ENCODE results near the gene OSBPL9. TPM values are rescaled to one million over a fixed set of nuclear protein-coding genes. Genes with fewer than 3 reads are reported as not detected.
"Not testable (repeated sequence)": the region's sequence is repeated elsewhere in the genome, so short reads cannot be mapped to it uniquely, and the experiment has no call there.

The OSBPL9 gene
- total and polyA plus RNA-seq, 7 donors, result 31.8 to 81.5 (median 49.7) TPM

- H3K27ac ChIP-seq, result peak overlapping the region; percentile 64 to 77 (median 74)
- peaks cover 0 to 63% (median 52%) of the 10 kb centered on the region in 4 donors for H3K4me1 ChIP-seq
- no peaks in the 10 kb centered on the region for H3K27me3 ChIP-seq
- intact Hi-C loops (cut with DNase I), result no loop called here
- DNase-seq, result peak; percentile 67
- TF ChIP-seq, protein P1, sequence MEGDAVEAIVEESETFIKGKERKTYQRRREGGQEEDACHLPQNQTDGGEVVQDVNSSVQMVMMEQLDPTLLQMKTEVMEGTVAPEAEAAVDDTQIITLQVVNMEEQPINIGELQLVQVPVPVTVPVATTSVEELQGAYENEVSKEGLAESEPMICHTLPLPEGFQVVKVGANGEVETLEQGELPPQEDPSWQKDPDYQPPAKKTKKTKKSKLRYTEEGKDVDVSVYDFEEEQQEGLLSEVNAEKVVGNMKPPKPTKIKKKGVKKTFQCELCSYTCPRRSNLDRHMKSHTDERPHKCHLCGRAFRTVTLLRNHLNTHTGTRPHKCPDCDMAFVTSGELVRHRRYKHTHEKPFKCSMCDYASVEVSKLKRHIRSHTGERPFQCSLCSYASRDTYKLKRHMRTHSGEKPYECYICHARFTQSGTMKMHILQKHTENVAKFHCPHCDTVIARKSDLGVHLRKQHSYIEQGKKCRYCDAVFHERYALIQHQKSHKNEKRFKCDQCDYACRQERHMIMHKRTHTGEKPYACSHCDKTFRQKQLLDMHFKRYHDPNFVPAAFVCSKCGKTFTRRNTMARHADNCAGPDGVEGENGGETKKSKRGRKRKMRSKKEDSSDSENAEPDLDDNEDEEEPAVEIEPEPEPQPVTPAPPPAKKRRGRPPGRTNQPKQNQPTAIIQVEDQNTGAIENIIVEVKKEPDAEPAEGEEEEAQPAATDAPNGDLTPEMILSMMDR (IDR thresholded peaks at IDR 0.05), result no peak
- no peak for TF ChIP-seq EP300 (IDR thresholded peaks at IDR 0.05)
- no peak for TF ChIP-seq POLR2AphosphoS5 (IDR thresholded peaks at IDR 0.05)
- no peak for TF ChIP-seq POLR2A (IDR thresholded peaks at IDR 0.05)
- H3K4me3 ChIP-seq, result no peak overlapping the region
- H3K36me3 ChIP-seq, result no peaks in the 10 kb centered on the region
- H3K9me3 ChIP-seq, result no peaks in the 10 kb centered on the region
- WGBS, 2 donors, result 97% methylated on average over 1 of the region's 1 CpG
Observed at GRCh38 chr1:51643362-51643761, 26.5 kb downstream of the OSBPL9 start.

- 90 to 97% methylated on average over 5 of the region's 5 CpGs for WGBS, 2 donors
- TF ChIP-seq EP300 (IDR thresholded peaks at IDR 0.05), result no peak
- TF ChIP-seq POLR2A (IDR thresholded peaks at IDR 0.05), result no peak
- TF ChIP-seq POLR2AphosphoS5 (IDR thresholded peaks at IDR 0.05), result no peak
- TF ChIP-seq, protein P1 (IDR thresholded peaks at IDR 0.05), result no peak
- H3K4me3 ChIP-seq, result no peak overlapping the region
- H3K27ac ChIP-seq, result peak overlapping the region; percentile 64 to 77 (median 74)
- H3K36me3 ChIP-seq, result no peaks in the 10 kb centered on the region
- H3K27me3 ChIP-seq, result no peaks in the 10 kb centered on the region
- peaks cover 0 to 63% (median 54%) of the 10 kb centered on the region in 4 donors for H3K4me1 ChIP-seq
- DNase-seq, result no peak
- H3K9me3 ChIP-seq, result no peaks in the 10 kb centered on the region
- intact Hi-C loops (cut with DNase I), result no loop called here
Observed at GRCh38 chr1:51644020-51644419, 27.1 kb downstream of the OSBPL9 start.

GRCh38 chr1:51644533-51645197 is 27.8 kb downstream of the OSBPL9 start:
- Histone ChIP-seq H3K36me3 (no peaks in the 10 kb centered on the region), H3K9me3 (no peaks in the 10 kb centered on the region), H3K4me3 (no peak overlapping the region), H3K4me1 (peaks cover 0 to 62% (median 51%) of the 10 kb centered on the region in 4 donors), H3K27me3 (no peaks in the 10 kb centered on the region), H3K27ac (peak overlapping the region; percentile 64 to 77 (median 74))
- 82 to 84% methylated on average over 10 of the region's 10 CpGs for WGBS, 2 donors
- TF ChIP-seq EP300 (IDR thresholded peaks at IDR 0.05) (no peak), POLR2AphosphoS5 (IDR thresholded peaks at IDR 0.05) (no peak), POLR2A (IDR thresholded peaks at IDR 0.05) (no peak)
- TF ChIP-seq, protein P1 (IDR thresholded peaks at IDR 0.05), result no peak
- peak; percentile 75 for DNase-seq
- intact Hi-C loops (cut with DNase I), result no loop called here

- not testable (repeated sequence) for H3K27ac ChIP-seq
- peaks cover 0 to 73% (median 52%) of the 10 kb centered on the region in 4 donors for H3K4me1 ChIP-seq
Observed at GRCh38 chr1:51646592-51646991, 29.7 kb downstream of the OSBPL9 start.

DNA sequence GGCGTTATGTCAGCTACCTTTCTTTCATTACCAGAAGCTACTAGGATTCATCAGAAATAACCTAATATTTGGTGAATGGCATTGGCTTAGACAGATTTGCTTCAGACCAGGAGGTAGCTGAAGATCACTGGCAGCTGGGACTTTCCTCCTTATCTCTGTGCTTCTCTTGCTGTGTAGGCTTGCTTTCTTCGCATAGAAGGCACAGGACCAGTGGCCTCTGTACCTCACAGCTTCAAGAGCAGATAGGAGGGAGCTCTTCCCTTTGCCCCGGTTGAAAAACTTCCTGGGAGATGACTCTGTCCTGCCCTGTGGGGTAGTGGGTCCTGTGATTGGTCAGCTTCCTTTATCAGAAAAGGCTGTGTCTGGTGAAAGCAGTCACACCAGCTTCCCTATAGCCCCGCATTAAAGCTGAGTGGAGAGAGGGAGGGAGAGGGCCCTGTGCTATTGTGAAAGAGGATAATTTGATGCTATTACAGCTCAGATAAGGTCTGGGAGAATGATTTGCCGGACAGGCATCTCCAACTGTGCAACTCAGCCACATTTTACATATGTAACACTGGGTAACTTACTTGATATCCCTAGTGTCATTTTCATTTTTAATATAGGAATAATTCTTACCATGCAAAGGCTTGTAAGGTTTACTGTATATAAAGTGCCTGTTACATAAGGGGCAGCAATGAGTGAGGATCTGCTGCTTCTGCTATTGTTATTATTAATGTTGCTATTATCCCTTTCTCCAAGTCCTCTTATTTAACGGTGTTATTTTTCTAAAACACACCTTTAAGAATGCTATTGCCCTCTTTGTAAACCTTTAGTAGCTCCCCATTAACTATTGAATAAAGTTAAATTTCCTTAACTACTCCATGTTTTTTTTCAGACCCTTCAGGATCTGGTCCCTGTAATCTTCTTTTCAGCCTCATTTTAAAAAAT is 31.6 kb downstream of the OSBPL9 start:
- WGBS, 2 donors, result 29 to 60% methylated on average over 6 of the region's 6 CpGs
- H3K9me3 ChIP-seq, result no peaks in the 10 kb centered on the region
- DNase-seq, result no peak
- no peaks in the 10 kb centered on the region for H3K27me3 ChIP-seq
- H3K27ac ChIP-seq, result peak overlapping the region; percentile 17 to 63 (median 47)
- intact Hi-C loops (cut with DNase I), result no loop called here
- no peaks in the 10 kb centered on the region for H3K36me3 ChIP-seq
- TF ChIP-seq POLR2AphosphoS5 (IDR thresholded peaks at IDR 0.05) (no peak), POLR2A (IDR thresholded peaks at IDR 0.05) (no peak), EP300 (IDR thresholded peaks at IDR 0.05) (no peak)
- TF ChIP-seq, protein P1 (IDR thresholded peaks at IDR 0.05), result no peak
- H3K4me3 ChIP-seq, result no peak overlapping the region
- H3K4me1 ChIP-seq, result peaks cover 0 to 70% (median 47%) of the 10 kb centered on the region in 4 donors

More at GRCh38 chr1:51646592-51646991, 29.7 kb downstream of the OSBPL9 start:
- WGBS, 2 donors, result 97 to 99% methylated on average over 3 of the region's 3 CpGs
- H3K4me3 ChIP-seq; H3K9me3 ChIP-seq; H3K27me3 ChIP-seq; H3K36me3 ChIP-seq; intact Hi-C loops (cut with DNase I); DNase-seq: not testable (repeated sequence)
